Stimulated activated CD8-positive, alpha-beta memory T cell treated with anti-CD3 and anti-CD28 coated beads, Interleukin-4, amount 100 ng/mL, for 4 hours (primary cell): ENCODE results near the gene SLCO2B1.

ENCODE experiments used
- DNase-seq, 2 donors: peaks; one replicate each; pipeline ENCODE4 v3.0.0-alpha.2; 2020; ENCODE audit warnings: low read depth in 2 of 2, low spot score in 1 of 2

The SLCO2B1 gene

DNA sequence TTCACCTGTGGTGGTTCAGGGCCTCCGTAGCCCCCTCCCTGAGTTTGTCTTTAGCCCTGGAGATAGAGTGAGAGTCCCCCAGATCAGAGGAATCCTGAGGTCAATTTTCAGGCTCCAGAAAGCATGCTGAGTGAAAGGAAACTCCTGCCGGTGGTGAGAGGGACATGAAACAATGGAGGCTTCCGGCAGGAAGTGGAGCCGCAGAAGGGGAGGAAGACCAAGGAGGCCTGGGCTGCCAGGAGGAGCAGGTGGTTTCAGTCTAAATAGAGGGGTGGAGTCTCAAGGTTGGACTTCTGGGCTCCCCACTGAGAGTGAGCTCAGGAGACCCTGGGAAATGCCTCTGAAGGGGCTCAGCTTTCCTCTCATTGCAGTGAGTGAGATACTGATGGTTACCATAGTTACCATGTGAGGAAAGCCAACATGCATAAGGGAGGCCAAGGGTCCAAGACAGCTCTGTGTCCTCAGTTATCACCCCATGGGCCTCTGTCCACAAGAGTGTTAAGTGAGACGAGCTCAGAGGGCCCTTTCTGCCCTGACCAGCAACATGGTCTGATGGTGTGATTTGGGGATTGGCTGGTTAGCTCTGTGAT is 10.7 kb downstream of the SLCO2B1 start:
- DNase-seq: no peak

DNA sequence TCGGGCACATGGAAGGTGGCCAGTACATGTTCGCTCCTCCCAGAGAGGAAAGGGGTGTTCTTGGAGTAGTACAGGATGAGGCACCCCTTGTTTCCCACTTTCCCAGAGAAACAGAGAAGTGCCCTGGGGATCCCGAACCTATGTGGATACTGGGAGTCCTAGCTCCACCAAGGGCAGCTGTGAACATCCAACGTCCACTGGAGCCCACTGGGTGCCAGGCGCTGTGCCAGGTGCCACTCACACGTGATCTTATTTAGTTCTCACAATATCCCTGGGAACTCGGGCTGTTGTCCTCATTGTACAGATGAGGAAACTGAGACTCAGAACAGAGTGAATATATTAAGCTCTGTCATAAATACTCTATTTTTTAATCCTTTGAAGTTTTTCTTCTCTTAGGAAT is 12.0 kb downstream of the SLCO2B1 start:
- no peak for DNase-seq

DNA sequence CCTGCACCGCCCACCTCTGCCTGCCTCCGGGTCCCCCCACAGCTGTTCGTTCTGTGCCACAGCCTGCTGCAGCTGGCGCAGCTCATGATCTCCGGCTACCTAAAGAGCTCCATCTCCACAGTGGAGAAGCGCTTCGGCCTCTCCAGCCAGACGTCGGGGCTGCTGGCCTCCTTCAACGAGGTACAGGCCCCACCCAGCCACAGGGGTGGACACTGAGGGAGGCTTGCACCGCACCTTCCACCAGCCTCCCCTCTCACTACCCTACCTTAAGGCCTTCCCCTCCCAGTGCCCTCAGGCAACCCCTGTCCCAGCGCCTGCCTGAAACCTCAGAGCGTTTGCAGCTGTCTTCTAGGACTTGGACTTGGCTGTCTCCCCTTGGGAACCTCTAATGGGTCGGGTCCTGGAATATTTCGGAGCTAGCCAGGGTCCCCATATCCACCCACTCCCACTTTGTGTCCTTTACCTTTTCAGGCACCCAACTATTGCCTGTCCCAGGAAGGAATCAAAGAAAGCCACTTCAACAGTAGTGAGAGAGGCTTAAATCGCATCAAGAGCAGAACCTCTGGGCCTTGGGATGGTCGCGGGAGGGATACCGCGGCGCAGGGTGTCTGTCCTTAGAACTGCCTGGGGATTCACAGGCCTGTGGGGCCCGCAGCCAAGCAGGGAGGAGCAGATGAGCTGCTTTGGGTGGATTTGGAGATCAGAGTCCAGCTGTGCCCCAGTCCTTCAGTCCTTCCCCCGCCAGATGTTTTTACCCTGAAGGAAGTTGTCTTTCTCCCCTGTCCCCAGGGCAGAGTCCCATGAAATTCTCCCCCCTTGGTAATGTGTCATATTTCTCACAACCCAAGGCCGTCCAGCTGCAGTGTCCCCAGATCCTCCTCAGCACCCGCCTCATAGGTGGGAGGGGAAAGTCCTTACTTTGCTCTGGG is 13.3 kb downstream of the SLCO2B1 start:
- DNase-seq: no peak

DNA sequence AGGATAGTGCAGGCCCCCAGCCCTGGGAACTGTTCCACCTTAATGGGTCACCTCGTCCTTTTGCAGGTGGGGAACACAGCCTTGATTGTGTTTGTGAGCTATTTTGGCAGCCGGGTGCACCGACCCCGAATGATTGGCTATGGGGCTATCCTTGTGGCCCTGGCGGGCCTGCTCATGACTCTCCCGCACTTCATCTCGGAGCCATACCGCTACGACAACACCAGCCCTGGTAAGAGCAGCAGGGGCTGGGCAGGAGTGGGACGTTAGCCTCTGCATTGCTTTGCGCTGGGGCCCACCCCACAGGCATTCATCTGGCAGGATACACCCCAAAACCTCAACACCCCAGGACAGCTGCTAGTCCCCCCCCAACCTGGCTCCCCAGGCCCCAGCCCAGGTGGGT is 14.8 kb downstream of the SLCO2B1 start:
- no peak for DNase-seq

DNA sequence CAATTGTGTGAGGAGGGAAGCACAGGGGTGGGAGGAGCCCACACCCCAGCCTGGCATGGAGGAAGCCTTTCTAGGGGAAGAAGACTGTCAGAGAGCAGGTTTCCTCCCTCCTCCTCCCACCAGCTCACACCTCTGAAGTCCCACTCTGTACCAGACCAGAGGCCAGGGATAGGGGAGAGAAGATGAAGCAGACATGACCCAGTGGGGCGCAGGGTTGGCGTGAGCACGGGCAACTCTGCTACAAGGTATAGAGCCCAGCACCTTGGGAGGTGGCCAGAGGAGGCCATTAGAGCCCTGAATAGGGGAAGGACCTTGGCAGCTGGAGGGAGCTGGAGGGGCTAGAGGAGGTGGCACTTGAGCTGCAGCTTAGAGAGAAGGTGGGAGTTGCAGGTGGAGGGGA is 15.9 kb downstream of the SLCO2B1 start:
- DNase-seq: no peak

GRCh38 chr11:75167617-75168016 is 16.7 kb downstream of the SLCO2B1 start:
- no peak for DNase-seq

DNA sequence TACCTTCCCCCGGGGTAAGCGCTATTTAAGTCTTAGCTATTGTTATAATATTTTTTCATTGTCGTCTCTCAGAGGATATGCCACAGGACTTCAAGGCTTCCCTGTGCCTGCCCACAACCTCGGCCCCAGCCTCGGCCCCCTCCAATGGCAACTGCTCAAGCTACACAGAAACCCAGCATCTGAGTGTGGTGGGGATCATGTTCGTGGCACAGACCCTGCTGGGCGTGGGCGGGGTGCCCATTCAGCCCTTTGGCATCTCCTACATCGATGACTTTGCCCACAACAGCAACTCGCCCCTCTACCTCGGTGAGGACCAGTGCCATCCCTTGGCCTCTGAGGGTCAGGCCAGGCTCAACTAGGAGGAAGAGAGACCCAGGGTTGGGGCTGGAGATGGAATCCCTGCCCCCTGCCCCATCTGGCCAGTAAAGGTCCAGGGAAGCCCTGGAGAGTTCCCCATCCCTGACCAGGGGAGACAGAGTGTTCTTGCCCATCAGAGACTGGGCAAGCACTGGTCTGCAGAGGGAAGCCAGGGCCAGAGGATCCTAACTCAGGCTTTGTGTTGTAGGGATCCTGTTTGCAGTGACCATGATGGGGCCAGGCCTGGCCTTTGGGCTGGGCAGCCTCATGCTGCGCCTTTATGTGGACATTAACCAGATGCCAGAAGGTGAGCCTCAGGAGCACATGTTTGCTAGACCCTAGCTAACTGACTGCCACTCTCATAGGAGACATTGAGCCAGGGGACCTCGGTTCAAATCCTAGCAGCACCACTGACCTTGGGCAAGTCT is 18.4 kb downstream of the SLCO2B1 start:
- DNase-seq: no peak

GRCh38 chr11:75170516-75171201 is 19.8 kb downstream of the SLCO2B1 start:
- no peak for DNase-seq

DNA sequence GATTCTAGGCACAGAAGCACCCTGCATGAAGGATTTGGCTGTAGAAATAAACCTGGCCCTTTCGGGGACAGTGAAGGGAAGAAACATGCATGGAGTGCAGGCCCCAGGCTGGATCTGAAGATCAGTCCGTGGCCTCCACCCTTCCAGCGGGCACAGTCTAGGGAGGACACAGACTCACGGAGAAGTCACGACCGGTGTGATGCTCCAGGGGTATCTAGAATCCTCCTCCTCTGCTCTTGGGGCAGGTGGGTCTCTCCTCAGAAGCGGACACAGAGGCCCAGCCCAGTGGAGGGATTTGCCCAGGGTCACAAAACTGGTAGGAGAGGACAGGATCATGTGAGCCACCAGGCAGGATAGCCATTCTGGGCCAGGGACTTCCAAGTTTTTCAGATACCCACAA is 22.4 kb downstream of the SLCO2B1 start:
- DNase-seq: no peak

DNA sequence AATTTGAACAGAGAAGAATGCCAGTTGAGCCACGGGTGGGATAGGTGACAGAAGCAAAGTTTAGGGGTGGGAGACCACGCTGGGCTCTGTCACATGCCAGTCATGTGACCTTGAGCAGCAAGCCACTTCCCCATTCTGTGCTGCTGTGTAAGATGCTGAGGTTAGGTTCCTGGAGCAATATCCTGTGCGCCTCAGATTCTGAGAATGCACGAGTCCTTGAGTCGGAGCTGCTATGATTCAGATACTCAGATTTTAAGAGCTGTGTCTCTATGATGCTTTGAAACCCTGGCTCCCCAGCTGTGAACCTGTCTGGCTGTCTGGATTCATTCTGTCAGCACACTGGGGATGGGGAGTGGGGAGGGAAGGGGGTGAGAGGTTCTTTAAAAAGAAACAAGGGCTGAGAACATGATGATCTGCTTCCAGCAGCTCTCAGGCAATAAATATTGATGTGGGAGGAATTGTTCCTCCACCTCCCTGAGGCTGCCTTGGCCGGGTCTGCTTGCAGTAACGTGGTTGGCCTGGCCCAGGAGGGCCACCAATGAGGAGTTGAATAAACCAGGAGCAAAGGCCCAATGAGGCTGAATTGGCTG is 24.0 kb downstream of the SLCO2B1 start:
- DNase-seq: no peak

DNA sequence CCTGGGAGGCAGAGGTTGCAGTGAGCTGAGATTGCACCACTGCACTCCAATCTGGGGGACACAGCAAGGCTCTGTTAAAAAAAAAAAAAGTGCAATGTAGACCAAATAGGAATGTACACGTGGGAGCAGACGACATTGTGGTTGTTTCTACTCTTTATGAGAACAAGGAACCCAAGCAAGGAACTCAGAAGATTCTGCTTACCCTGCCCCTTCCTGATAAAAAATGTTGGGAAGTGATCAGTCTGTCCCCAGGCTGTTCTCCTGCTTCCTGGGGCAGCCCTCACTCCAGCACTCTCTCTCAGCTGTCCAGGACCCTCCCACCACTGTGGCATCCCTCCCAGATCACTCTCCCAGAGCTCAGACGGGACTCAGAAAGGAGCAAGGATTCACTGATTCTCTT is 31.8 kb downstream of the SLCO2B1 start:
- no peak for DNase-seq

- DNase-seq: no peak
Observed at GRCh38 chr11:75184051-75184450, 33.1 kb downstream of the SLCO2B1 start.

DNA sequence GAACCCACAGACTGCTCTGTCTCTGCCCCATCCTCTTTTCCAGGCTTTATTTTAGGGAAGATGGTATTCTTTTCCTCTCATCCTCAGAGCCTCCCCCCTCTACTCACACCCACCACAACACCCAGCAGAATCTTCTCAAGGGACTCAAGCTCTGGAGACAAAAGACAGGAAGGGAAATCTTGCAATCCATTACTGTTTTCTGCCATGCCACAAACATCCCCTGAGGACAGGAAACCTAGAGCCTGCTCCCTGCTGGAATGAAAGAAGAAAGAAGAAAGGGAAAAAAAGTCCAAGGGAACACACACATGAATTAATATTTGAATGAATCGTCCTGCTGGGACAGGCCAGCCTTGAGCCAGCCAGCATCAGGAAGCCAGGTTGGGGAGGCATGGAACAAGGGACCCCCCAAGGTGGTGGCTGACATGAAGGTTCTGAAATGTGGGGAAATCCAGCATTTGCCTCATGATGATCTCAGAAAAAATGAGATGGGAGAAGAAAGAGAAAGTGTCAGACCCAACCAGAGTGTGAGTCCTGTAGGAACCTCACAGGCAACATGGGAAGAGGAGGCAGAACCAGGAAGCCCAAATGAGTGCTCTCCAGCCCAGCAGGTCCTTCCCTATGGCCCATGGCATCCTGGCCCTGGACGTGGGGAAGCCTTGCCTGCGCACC is 34.0 kb downstream of the SLCO2B1 start:
- DNase-seq: no peak

DNA sequence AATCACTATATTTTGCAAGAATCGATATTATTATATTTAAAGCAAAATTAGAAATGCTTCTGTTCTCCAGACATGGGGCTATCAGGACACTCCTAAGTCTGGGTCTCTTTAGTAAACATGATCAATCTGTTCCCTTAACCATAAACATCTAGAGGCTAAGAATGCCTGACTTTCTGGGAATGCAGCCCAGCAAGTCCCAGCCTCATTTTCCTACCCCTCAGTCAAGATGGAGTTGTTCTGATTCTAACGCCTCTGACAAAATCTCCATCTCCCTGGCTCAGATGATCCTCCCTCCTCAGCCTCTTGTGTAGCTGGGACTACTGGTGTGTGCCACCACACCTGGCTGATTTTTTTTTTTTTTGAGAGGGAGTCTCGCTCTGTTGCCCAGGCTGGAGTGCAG is 35.0 kb downstream of the SLCO2B1 start:
- no peak for DNase-seq

DNA sequence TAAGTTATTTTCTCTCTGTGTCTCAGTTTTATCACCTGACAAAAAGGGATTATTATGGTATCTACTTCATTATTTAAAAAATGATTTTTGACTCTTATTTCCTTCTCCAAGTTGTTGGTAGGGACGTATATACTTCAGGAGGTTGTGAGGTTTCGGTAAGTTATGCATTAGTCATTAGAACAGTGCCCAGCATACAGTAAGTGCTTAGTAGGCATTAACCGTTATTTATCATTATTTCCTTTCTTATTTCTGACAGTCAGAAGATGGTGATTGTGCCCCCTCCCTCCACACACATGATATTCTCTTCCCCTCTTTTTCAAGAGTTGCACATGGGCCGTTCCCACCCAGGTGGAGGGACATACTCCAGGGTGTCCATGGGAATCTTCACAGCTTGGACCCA is 36.1 kb downstream of the SLCO2B1 start:
- DNase-seq: no peak

- DNase-seq: no peak
Observed at GRCh38 chr11:75188671-75189070, 37.8 kb downstream of the SLCO2B1 start.

GRCh38 chr11:75189108-75189507 is 38.2 kb downstream of the SLCO2B1 start:
- no peak for DNase-seq

- DNase-seq: no peak
Observed at GRCh38 chr11:75189911-75190310, 39.0 kb downstream of the SLCO2B1 start.

GRCh38 chr11:75190652-75191329 is 39.9 kb downstream of the SLCO2B1 start:
- no peak for DNase-seq

DNA sequence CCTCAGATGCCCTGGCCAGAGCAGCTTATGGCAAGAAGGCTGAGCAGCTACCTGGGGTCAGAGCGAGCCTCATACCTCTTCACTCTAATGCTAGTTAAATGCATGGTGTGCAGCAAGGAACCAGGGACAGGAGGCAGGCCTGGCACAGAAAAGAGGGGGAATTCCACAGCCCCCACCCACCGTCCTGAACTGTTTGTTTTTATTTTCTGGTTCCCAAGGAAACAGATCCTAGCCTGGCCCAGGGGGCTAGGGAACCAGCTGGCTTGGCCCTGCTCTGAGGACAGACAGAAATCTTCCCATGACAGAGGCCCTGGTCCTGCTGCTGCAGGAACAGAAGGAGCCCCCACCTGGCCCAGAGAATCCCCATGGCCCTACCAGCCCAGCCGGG is 40.4 kb downstream of the SLCO2B1 start:
- no peak for DNase-seq
